PFSK-1 (cell line): Measurements from ENCODE around the gene ATP8B2.

ENCODE experiments used
- FOXP2 ChIP-seq: optimal IDR thresholded peaks from 2 replicates; pipeline ENCODE3; 2011; ENCODE audit warnings: borderline replicate concordance, control low read depth, inconsistent platforms; ENCODE audit not compliant: insufficient read depth; ENCODE audit errors: extremely low read length, extremely low read depth
- POLR2AphosphoS5 ChIP-seq: IDR thresholded peaks from 2 replicates; pipeline ENCODE4 v1.6.1; 2012; ENCODE audit warnings: low read depth, mild to moderate bottlenecking, control low read depth, low read length, moderate library complexity
- REST ChIP-seq, 2 experiments: IDR thresholded peaks; 2 replicates each; pipeline versions ENCODE4 v1.6.1 to v1.8.0; 2011 to 2012; ENCODE audit warnings: low read depth in 2 of 2, low read length in 2 of 2, control low read depth in 1 of 2, inconsistent platforms in 1 of 2, mild to moderate bottlenecking in 1 of 2, moderate library complexity in 1 of 2; ENCODE audit not compliant: insufficient read depth in 1 of 2
- SIN3A ChIP-seq: IDR thresholded peaks from 2 replicates; pipeline ENCODE4 v1.6.1; 2012; ENCODE audit warnings: mild to moderate bottlenecking, low read length, moderate library complexity, borderline replicate concordance; ENCODE audit not compliant: insufficient read depth
- TAF1 ChIP-seq: IDR thresholded peaks from 2 replicates; pipeline ENCODE4 v1.6.1; 2012; ENCODE audit warnings: low read length, control low read depth, borderline replicate concordance; ENCODE audit not compliant: insufficient read depth

ATP8B2 gene

GRCh38 chr1:154351363-154352068 lies 26.2 kb downstream of the ATP8B2 start:
- TF ChIP-seq TAF1 (no peak), POLR2AphosphoS5 (no peak), FOXP2 (no peak)

DNA sequence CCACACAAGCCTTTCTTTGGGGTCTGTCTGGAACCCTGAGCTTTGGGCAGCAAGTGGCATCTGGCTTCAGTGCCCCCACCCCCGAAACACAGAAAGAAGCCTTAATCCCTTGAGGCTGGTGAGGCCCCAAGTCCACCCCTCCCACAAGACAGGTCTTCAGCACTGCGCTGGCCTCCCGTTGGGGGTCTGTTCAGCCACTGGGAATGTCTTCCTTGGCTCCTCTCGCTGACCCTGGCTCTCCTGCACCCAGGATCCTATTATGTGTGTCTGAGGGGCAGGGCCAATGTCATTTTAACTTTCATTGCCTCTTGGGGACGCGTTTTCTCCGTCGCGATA lies 26.9 kb downstream of the ATP8B2 start:
- TF ChIP-seq FOXP2 = no peak
- no peak for TF ChIP-seq SIN3A
- no peak for TF ChIP-seq POLR2AphosphoS5
- TF ChIP-seq TAF1 = no peak
- no peak for TF ChIP-seq REST (IDR thresholded peaks at IDR 0.05; ENCODE audit: insufficient read depth in 1 of 2, low read depth in 2 of 2, low read length in 2 of 2)

- no peak for TF ChIP-seq REST (IDR thresholded peaks at IDR 0.05; ENCODE audit: insufficient read depth in 1 of 2, low read depth in 2 of 2, low read length in 2 of 2)
- TF ChIP-seq SIN3A = no peak
- no peak for TF ChIP-seq TAF1
- no peak for TF ChIP-seq POLR2AphosphoS5
- TF ChIP-seq FOXP2 = no peak
Observed at GRCh38 chr1:154352581-154353459, 27.5 kb downstream of the ATP8B2 start.

DNA sequence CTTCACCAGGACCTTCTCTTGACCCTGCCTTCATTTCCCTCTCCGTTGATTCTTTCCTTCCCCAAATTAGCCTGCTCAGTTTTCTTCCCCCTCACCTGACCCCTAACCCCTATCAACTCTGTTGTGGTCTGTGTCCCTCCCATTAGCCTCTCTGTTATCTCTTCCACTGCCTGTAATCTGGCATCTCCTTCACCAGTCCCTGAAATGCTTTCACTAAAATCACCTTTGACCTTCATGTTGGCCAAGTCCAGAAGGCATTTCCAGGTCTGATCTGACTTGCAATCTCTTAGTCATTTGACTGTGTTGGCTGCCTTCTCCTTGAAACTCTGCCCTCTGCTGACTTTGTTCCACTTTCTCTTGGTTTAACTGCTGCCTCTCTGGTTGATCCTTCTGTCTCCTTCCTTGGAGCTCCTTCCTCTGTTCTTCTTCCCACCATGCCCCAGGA lies 28.2 kb downstream of the ATP8B2 start:
- TF ChIP-seq FOXP2 = no peak
- TF ChIP-seq POLR2AphosphoS5 = no peak
- no peak for TF ChIP-seq TAF1
- TF ChIP-seq REST (IDR thresholded peaks at IDR 0.05; ENCODE audit: insufficient read depth in 1 of 2, low read depth in 2 of 2, low read length in 2 of 2) = no peak
- no peak for TF ChIP-seq SIN3A

GRCh38 chr1:154353966-154354365 lies 28.6 kb downstream of the ATP8B2 start:
- TF ChIP-seq TAF1 = no peak
- TF ChIP-seq POLR2AphosphoS5 = no peak
- TF ChIP-seq FOXP2 = no peak

DNA sequence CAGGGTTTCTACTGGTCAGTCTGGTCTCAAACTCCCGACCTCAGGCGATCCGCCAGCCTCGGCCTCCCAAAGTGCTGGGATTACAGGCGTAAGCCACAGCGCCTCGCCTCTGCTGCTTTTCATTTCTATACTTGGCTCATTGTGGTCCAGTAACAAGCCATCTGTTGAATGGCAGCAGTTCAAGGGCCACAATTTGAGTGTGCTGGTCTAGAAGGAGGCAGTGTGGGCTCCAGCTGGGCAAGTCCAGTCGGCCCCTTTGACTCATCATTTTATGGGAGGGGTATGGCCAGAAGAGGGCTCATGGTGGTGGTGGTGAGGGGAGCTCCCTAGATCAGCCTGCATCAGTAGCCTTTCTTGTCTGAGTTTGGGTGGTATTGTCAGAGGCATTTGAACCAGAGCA lies 33.2 kb downstream of the ATP8B2 start:
- TF ChIP-seq REST (IDR thresholded peaks at IDR 0.05; ENCODE audit: insufficient read depth in 1 of 2, low read depth in 2 of 2, low read length in 2 of 2) (no peak), FOXP2 (no peak), TAF1 (no peak), POLR2AphosphoS5 (no peak), SIN3A (no peak)
